ENCODE measurements around the gene KIF26B. TPM values are rescaled to one million over a fixed set of nuclear protein-coding genes. Genes with fewer than 3 reads are reported as not detected.

KIF26B gene
- total RNA-seq, 1 experiment from 2014 or later: 1.2 TPM

DNA sequence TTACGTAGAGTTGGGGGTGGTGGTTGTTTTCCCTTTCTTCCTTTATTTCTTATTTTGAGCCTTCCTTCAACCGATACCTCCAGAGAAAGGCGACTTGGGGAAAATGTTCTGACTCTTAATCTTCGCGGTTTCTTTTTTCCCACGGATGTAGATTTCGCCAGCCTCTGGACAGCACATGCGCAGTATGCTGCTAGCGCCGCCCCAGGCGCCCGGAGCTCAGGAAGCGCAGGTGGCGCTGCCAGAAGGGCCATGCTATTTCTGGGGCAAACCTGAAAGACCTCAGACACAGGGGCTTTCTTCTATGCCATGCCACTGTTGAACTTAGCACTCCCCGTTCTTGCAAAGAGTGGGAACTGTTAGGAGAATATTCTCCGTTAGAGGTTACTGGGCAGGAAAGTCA, 392.1 kb downstream of the KIF26B start (continued):
- TF ChIP-seq, protein P1, sequence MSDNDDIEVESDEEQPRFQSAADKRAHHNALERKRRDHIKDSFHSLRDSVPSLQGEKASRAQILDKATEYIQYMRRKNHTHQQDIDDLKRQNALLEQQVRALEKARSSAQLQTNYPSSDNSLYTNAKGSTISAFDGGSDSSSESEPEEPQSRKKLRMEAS (CRISPR knock-in tag; IDR thresholded peaks at IDR 0.05): no peak

DNA sequence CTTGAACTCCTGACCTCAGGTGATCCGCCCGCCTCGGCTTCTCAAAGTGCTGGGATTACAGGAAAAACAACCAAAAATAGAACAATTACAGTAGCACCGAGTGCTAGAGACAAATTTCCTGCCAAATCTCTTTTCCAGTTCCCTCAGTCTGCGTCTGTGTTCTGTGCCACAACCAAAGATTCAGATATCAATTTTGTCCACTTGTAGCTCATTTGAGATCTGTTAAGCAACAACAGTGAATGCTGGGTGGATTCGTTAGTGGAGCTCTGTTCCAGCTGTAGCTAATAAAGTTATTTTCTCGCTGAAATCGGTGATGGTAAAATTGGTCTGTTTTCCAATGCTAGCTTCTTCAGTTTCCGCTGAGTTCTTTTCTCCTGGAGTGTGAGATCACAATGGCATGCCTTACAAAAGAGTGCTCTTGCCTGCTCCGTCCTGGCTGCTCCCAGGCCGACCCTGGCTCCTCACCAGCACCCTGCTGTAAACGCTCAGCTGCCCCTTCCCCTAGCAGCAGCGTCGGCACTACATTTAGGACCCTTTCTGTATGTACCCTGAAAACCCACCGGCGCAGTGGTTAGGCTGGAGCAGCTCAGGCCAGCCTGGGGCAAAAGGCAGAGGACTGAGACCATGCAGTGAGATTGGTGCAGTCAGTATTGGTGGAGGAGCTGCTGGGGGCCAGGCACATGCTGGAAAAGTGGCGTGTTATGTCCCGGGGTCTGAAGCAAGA, 395.4 kb downstream of the KIF26B start:
- Mint-ChIP-seq H3K4me3 (no peak overlapping the region), H3K4me1 (peaks cover 28% of the 10 kb centered on the region), H3K9me3 (no peaks in the 10 kb centered on the region; the same call in 1 of the 2 replicates), H3K27me3 (ENCODE audit: low read depth) (no peaks in the 10 kb centered on the region), H3K27ac (peak overlapping the region; percentile 79), H3K36me3 (no peaks in the 10 kb centered on the region)
- ATAC-seq: peak; percentile 69
- DNase-seq (ENCODE audit: low spot score): peak; percentile 18
- CTCF ChIA-PET: interaction anchor here (1.1 to 1.6 kb wide), 4 partner anchors 37 to 397 kb away, joined by 3 to 6 read pairs (median 4); no protein-coding TSS in a partner anchor
- TF ChIP-seq JUN (CRISPR knock-in tag; IDR thresholded peaks at IDR 0.05) (no peak), FOXK1 (CRISPR knock-in tag; IDR thresholded peaks at IDR 0.05) (no peak), GRHL2 (CRISPR knock-in tag; IDR thresholded peaks at IDR 0.05; ENCODE audit: insufficient replicate concordance, severe bottlenecking) (no peak), ATF1 (CRISPR knock-in tag; IDR thresholded peaks at IDR 0.05) (no peak)
- TF ChIP-seq, protein P2, sequence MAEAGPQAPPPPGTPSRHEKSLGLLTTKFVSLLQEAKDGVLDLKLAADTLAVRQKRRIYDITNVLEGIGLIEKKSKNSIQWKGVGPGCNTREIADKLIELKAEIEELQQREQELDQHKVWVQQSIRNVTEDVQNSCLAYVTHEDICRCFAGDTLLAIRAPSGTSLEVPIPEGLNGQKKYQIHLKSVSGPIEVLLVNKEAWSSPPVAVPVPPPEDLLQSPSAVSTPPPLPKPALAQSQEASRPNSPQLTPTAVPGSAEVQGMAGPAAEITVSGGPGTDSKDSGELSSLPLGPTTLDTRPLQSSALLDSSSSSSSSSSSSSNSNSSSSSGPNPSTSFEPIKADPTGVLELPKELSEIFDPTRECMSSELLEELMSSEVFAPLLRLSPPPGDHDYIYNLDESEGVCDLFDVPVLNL (CRISPR knock-in tag; IDR thresholded peaks at IDR 0.05; ENCODE audit: borderline replicate concordance, low read depth): no peak
- POLR2A ChIA-PET: no interaction called here

DNA sequence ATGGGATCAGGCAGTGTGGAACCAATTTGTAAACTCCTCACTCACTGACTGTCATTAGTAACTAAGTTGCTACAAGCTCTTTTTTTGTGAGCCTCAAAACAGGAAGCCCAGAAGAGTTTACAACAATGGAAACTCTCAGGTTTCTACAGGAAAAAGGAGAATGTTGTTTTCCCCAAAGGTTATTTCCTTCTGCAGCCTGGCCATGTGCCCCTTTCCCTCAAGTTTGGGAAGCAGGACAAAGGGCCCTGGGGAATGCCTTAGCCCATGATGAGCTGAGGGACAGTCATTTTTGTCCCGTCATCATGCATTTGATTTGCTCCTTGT, 395.9 kb downstream of the KIF26B start:
- Mint-ChIP-seq H3K36me3 (no peaks in the 10 kb centered on the region), H3K9me3 (no peaks in the 10 kb centered on the region; the same call in 1 of the 2 replicates), H3K27me3 (ENCODE audit: low read depth) (no peaks in the 10 kb centered on the region; the same call in 1 of the 2 replicates), H3K27ac (peak overlapping the region; percentile 79), H3K4me1 (peaks cover 30% of the 10 kb centered on the region), H3K4me3 (no peak overlapping the region)
- ChIA-PET POLR2A (no interaction called here), CTCF (interaction anchor here (1.1 to 1.6 kb wide), 4 partner anchors 37 to 397 kb away, joined by 3 to 6 read pairs (median 4); no protein-coding TSS in a partner anchor)
- ATAC-seq (no peak), DNase-seq (ENCODE audit: low spot score) (no peak)
- TF ChIP-seq RORB (CRISPR knock-in tag; IDR thresholded peaks at IDR 0.05) (no peak), ZNF263 (CRISPR knock-in tag; IDR thresholded peaks at IDR 0.05; ENCODE audit: low read depth) (no peak), NR3C1 (CRISPR knock-in tag; conservative IDR thresholded peaks at IDR 0.05; ENCODE audit: low read depth) (no peak), FOXP1 (CRISPR knock-in tag; IDR thresholded peaks at IDR 0.05; ENCODE audit: borderline replicate concordance) (no peak), MXD4 (CRISPR knock-in tag; IDR thresholded peaks at IDR 0.05; ENCODE audit: borderline replicate concordance) (no peak), RELA (CRISPR knock-in tag; IDR thresholded peaks at IDR 0.05; ENCODE audit: borderline replicate concordance) (no peak)
- TF ChIP-seq, protein P3, sequence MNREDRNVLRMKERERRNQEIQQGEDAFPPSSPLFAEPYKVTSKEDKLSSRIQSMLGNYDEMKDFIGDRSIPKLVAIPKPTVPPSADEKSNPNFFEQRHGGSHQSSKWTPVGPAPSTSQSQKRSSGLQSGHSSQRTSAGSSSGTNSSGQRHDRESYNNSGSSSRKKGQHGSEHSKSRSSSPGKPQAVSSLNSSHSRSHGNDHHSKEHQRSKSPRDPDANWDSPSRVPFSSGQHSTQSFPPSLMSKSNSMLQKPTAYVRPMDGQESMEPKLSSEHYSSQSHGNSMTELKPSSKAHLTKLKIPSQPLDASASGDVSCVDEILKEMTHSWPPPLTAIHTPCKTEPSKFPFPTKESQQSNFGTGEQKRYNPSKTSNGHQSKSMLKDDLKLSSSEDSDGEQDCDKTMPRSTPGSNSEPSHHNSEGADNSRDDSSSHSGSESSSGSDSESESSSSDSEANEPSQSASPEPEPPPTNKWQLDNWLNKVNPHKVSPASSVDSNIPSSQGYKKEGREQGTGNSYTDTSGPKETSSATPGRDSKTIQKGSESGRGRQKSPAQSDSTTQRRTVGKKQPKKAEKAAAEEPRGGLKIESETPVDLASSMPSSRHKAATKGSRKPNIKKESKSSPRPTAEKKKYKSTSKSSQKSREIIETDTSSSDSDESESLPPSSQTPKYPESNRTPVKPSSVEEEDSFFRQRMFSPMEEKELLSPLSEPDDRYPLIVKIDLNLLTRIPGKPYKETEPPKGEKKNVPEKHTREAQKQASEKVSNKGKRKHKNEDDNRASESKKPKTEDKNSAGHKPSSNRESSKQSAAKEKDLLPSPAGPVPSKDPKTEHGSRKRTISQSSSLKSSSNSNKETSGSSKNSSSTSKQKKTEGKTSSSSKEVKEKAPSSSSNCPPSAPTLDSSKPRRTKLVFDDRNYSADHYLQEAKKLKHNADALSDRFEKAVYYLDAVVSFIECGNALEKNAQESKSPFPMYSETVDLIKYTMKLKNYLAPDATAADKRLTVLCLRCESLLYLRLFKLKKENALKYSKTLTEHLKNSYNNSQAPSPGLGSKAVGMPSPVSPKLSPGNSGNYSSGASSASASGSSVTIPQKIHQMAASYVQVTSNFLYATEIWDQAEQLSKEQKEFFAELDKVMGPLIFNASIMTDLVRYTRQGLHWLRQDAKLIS (CRISPR knock-in tag; IDR thresholded peaks at IDR 0.05; ENCODE audit: borderline replicate concordance): no peak
- TF ChIP-seq, protein P4, sequence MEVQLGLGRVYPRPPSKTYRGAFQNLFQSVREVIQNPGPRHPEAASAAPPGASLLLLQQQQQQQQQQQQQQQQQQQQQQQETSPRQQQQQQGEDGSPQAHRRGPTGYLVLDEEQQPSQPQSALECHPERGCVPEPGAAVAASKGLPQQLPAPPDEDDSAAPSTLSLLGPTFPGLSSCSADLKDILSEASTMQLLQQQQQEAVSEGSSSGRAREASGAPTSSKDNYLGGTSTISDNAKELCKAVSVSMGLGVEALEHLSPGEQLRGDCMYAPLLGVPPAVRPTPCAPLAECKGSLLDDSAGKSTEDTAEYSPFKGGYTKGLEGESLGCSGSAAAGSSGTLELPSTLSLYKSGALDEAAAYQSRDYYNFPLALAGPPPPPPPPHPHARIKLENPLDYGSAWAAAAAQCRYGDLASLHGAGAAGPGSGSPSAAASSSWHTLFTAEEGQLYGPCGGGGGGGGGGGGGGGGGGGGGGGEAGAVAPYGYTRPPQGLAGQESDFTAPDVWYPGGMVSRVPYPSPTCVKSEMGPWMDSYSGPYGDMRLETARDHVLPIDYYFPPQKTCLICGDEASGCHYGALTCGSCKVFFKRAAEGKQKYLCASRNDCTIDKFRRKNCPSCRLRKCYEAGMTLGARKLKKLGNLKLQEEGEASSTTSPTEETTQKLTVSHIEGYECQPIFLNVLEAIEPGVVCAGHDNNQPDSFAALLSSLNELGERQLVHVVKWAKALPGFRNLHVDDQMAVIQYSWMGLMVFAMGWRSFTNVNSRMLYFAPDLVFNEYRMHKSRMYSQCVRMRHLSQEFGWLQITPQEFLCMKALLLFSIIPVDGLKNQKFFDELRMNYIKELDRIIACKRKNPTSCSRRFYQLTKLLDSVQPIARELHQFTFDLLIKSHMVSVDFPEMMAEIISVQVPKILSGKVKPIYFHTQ (CRISPR knock-in tag; IDR thresholded peaks at IDR 0.05): no peak
- TF ChIP-seq, protein P5, sequence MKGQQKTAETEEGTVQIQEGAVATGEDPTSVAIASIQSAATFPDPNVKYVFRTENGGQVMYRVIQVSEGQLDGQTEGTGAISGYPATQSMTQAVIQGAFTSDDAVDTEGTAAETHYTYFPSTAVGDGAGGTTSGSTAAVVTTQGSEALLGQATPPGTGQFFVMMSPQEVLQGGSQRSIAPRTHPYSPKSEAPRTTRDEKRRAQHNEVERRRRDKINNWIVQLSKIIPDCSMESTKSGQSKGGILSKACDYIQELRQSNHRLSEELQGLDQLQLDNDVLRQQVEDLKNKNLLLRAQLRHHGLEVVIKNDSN (CRISPR knock-in tag; IDR thresholded peaks at IDR 0.05): no peak
- TF ChIP-seq, protein P6, sequence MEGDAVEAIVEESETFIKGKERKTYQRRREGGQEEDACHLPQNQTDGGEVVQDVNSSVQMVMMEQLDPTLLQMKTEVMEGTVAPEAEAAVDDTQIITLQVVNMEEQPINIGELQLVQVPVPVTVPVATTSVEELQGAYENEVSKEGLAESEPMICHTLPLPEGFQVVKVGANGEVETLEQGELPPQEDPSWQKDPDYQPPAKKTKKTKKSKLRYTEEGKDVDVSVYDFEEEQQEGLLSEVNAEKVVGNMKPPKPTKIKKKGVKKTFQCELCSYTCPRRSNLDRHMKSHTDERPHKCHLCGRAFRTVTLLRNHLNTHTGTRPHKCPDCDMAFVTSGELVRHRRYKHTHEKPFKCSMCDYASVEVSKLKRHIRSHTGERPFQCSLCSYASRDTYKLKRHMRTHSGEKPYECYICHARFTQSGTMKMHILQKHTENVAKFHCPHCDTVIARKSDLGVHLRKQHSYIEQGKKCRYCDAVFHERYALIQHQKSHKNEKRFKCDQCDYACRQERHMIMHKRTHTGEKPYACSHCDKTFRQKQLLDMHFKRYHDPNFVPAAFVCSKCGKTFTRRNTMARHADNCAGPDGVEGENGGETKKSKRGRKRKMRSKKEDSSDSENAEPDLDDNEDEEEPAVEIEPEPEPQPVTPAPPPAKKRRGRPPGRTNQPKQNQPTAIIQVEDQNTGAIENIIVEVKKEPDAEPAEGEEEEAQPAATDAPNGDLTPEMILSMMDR (IDR thresholded peaks at IDR 0.05): no peak
- TF ChIP-seq, protein P7, sequence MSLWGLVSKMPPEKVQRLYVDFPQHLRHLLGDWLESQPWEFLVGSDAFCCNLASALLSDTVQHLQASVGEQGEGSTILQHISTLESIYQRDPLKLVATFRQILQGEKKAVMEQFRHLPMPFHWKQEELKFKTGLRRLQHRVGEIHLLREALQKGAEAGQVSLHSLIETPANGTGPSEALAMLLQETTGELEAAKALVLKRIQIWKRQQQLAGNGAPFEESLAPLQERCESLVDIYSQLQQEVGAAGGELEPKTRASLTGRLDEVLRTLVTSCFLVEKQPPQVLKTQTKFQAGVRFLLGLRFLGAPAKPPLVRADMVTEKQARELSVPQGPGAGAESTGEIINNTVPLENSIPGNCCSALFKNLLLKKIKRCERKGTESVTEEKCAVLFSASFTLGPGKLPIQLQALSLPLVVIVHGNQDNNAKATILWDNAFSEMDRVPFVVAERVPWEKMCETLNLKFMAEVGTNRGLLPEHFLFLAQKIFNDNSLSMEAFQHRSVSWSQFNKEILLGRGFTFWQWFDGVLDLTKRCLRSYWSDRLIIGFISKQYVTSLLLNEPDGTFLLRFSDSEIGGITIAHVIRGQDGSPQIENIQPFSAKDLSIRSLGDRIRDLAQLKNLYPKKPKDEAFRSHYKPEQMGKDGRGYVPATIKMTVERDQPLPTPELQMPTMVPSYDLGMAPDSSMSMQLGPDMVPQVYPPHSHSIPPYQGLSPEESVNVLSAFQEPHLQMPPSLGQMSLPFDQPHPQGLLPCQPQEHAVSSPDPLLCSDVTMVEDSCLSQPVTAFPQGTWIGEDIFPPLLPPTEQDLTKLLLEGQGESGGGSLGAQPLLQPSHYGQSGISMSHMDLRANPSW (CRISPR knock-in tag; conservative IDR thresholded peaks at IDR 0.05; ENCODE audit: low read depth): no peak
